ENCODE results near the gene MANEAL. TPM values are rescaled to one million over a fixed set of nuclear protein-coding genes. Genes with fewer than 3 reads are reported as not detected.
A peak's percentile ranks its signal among the peaks of the same experiment; 100 is the strongest.

The MANEAL gene
- 2.7 and 3.1 TPM in 2 replicates for total RNA-seq

GRCh38 chr1:37793773-37794371 lies at the start of gene MANEAL:
Gene MANEAL, plus strand, starts transcription at chr1:37793847. Its CDS starts 336 bp downstream, at chr1:37794183.
- intact Hi-C loops (cut with micrococcal nuclease), result no loop called here
- H3K4me3 Mint-ChIP-seq, result peak within 1 kb of the TSS; percentile 76
- H3K36me3 Mint-ChIP-seq (ENCODE audit: low read depth), result peaks cover under 1% of the 10 kb centered on the region
- H3K27ac Mint-ChIP-seq, result no peak within 1 kb of the TSS
- peak; percentile 80 for DNase-seq
- peaks cover 14% of the 10 kb centered on the region for H3K4me1 Mint-ChIP-seq
- no peaks in the 10 kb centered on the region for H3K9me3 Mint-ChIP-seq
- H3K27me3 Mint-ChIP-seq, result peaks cover 34% of the 10 kb centered on the region

- Mint-ChIP-seq H3K4me3 (no peak overlapping the region), H3K27ac (no peak overlapping the region), H3K4me1 (no peaks in the 10 kb centered on the region), H3K9me3 (peaks cover 2% of the 10 kb centered on the region), H3K36me3 (ENCODE audit: low read depth) (no peaks in the 10 kb centered on the region), H3K27me3 (peaks cover 25% of the 10 kb centered on the region)
- intact Hi-C loops (cut with micrococcal nuclease), result no loop called here
- no peak for DNase-seq
Observed at GRCh38 chr1:37746806-37747205, 46.8 kb upstream of the MANEAL start.

- no peak for DNase-seq
- Mint-ChIP-seq H3K27ac (no peak overlapping the region), H3K27me3 (peaks cover 33% of the 10 kb centered on the region), H3K4me3 (no peak overlapping the region), H3K9me3 (peaks cover 2% of the 10 kb centered on the region), H3K4me1 (peaks cover 4% of the 10 kb centered on the region), H3K36me3 (ENCODE audit: low read depth) (no peaks in the 10 kb centered on the region)
- intact Hi-C loops (cut with micrococcal nuclease), result no loop called here
Observed at GRCh38 chr1:37748565-37748964, 45.1 kb upstream of the MANEAL start.

GRCh38 chr1:37752213-37752582 lies 41.4 kb upstream of the MANEAL start:
- intact Hi-C loops (cut with micrococcal nuclease), result no loop called here
- peaks cover 15% of the 10 kb centered on the region for H3K4me1 Mint-ChIP-seq
- peaks cover 2% of the 10 kb centered on the region for H3K9me3 Mint-ChIP-seq
- peaks cover 38% of the 10 kb centered on the region for H3K27me3 Mint-ChIP-seq
- H3K27ac Mint-ChIP-seq, result no peak overlapping the region
- no peak for DNase-seq
- no peaks in the 10 kb centered on the region for H3K36me3 Mint-ChIP-seq (ENCODE audit: low read depth)
- peak overlapping the region; percentile 69 for H3K4me3 Mint-ChIP-seq

- intact Hi-C loops (cut with micrococcal nuclease), result no loop called here
- peaks cover 2% of the 10 kb centered on the region for H3K9me3 Mint-ChIP-seq
- peaks cover 38% of the 10 kb centered on the region for H3K27me3 Mint-ChIP-seq
- peak overlapping the region; percentile 78 for H3K4me3 Mint-ChIP-seq
- H3K36me3 Mint-ChIP-seq (ENCODE audit: low read depth), result no peaks in the 10 kb centered on the region
- no peak overlapping the region for H3K27ac Mint-ChIP-seq
- peaks cover 15% of the 10 kb centered on the region for H3K4me1 Mint-ChIP-seq
- peak; percentile 74 for DNase-seq
Observed at GRCh38 chr1:37752583-37753471, 40.8 kb upstream of the MANEAL start.

GRCh38 chr1:37753473-37754321 lies 40.0 kb upstream of the MANEAL start:
- peak overlapping the region; percentile 78 for H3K4me3 Mint-ChIP-seq
- intact Hi-C loops (cut with micrococcal nuclease), result loop anchor here (2.0 kb wide), 1 partner anchor 63 kb away; a partner anchor contains a TSS
- DNase-seq, result no peak

GRCh38 chr1:37755290-37755689 lies 38.4 kb upstream of the MANEAL start:
- Mint-ChIP-seq H3K27me3 (peaks cover 32% of the 10 kb centered on the region), H3K4me1 (peaks cover 15% of the 10 kb centered on the region), H3K36me3 (ENCODE audit: low read depth) (no peaks in the 10 kb centered on the region), H3K27ac (peak overlapping the region; percentile 20), H3K9me3 (no peaks in the 10 kb centered on the region), H3K4me3 (no peak overlapping the region)
- DNase-seq, result no peak
- intact Hi-C loops (cut with micrococcal nuclease), result loop anchor here (2.0 kb wide), 1 partner anchor 64 kb away; a partner anchor contains a TSS

More at GRCh38 chr1:37753473-37754321, 40.0 kb upstream of the MANEAL start:
- Mint-ChIP-seq H3K27ac (no peak overlapping the region), H3K36me3 (ENCODE audit: low read depth) (no peaks in the 10 kb centered on the region), H3K9me3 (no peaks in the 10 kb centered on the region), H3K27me3 (peaks cover 35% of the 10 kb centered on the region), H3K4me1 (peaks cover 15% of the 10 kb centered on the region)

- peaks cover 29% of the 10 kb centered on the region for H3K27me3 Mint-ChIP-seq
Observed at GRCh38 chr1:37755951-37756560, 37.6 kb upstream of the MANEAL start.

GRCh38 chr1:37759451-37759850 lies 34.2 kb upstream of the MANEAL start:
- Mint-ChIP-seq H3K4me3 (no peak overlapping the region), H3K27ac (no peak overlapping the region), H3K36me3 (ENCODE audit: low read depth) (no peaks in the 10 kb centered on the region), H3K9me3 (peaks cover 2% of the 10 kb centered on the region), H3K27me3 (peaks cover 25% of the 10 kb centered on the region), H3K4me1 (peaks cover 8% of the 10 kb centered on the region)
- intact Hi-C loops (cut with micrococcal nuclease), result no loop called here
- no peak for DNase-seq

More at GRCh38 chr1:37755951-37756560, 37.6 kb upstream of the MANEAL start:
- Mint-ChIP-seq H3K27ac (no peak overlapping the region), H3K4me3 (no peak overlapping the region), H3K9me3 (no peaks in the 10 kb centered on the region), H3K4me1 (peaks cover 15% of the 10 kb centered on the region), H3K36me3 (ENCODE audit: low read depth) (no peaks in the 10 kb centered on the region)
- no peak for DNase-seq
- intact Hi-C loops (cut with micrococcal nuclease), result loop anchor here (2.0 kb wide), 1 partner anchor 65 kb away; a partner anchor contains a TSS

GRCh38 chr1:37761416-37762095 lies 32.1 kb upstream of the MANEAL start:
- H3K9me3 Mint-ChIP-seq, result peaks cover 6% of the 10 kb centered on the region
- intact Hi-C loops (cut with micrococcal nuclease), result no loop called here
- H3K27ac Mint-ChIP-seq, result no peak overlapping the region
- peaks cover 10% of the 10 kb centered on the region for H3K4me1 Mint-ChIP-seq
- H3K36me3 Mint-ChIP-seq (ENCODE audit: low read depth), result no peaks in the 10 kb centered on the region
- no peak for DNase-seq
- peaks cover 40% of the 10 kb centered on the region for H3K27me3 Mint-ChIP-seq
- H3K4me3 Mint-ChIP-seq, result no peak overlapping the region

GRCh38 chr1:37762516-37762915 lies 31.1 kb upstream of the MANEAL start:
- DNase-seq, result no peak
- no peak overlapping the region for H3K27ac Mint-ChIP-seq
- no peak overlapping the region for H3K4me3 Mint-ChIP-seq
- H3K27me3 Mint-ChIP-seq, result peaks cover 48% of the 10 kb centered on the region
- peaks cover 6% of the 10 kb centered on the region for H3K9me3 Mint-ChIP-seq
- intact Hi-C loops (cut with micrococcal nuclease), result no loop called here
- peaks cover 10% of the 10 kb centered on the region for H3K4me1 Mint-ChIP-seq
- H3K36me3 Mint-ChIP-seq (ENCODE audit: low read depth), result no peaks in the 10 kb centered on the region

- Mint-ChIP-seq H3K36me3 (ENCODE audit: low read depth) (no peaks in the 10 kb centered on the region), H3K4me3 (no peak overlapping the region), H3K4me1 (peaks cover 10% of the 10 kb centered on the region), H3K9me3 (peaks cover 6% of the 10 kb centered on the region), H3K27ac (no peak overlapping the region), H3K27me3 (peaks cover 59% of the 10 kb centered on the region)
- intact Hi-C loops (cut with micrococcal nuclease), result no loop called here
- DNase-seq, result no peak
Observed at GRCh38 chr1:37763791-37764413, 29.7 kb upstream of the MANEAL start.

Data from activated CD4-positive, alpha-beta T cell treated with anti-CD3 and anti-CD28 coated beads, Interleukin-2, amount 10 ng/mL, durations not matched to agents 24 days and 14 days (primary cell).